IMR-90 (cell line): ENCODE data around the gene AGXT. TPM values are rescaled to one million over a fixed set of nuclear protein-coding genes. Genes with fewer than 3 reads are reported as not detected.

Source experiments
- ATAC-seq: fragments of 200-7000 bp; cut with Tn5 transposase; 2 replicates; pipeline ENCODE4 v1.9.1; 2020; ENCODE audit warnings: low read depth, mild to moderate bottlenecking, moderate library complexity
- BruUV-seq: library from RNA; stranded (reverse); fragments of 400-500 nt; replicated peaks from 2 replicates; lab custom pipeline; 2021; lab: Mats Ljungman, UMichigan
- CTCF ChIA-PET: fragments of 300-600 bp; formaldehyde crosslinking; extraction: SDS; loops from one replicate; lab custom pipeline; 2021; ENCODE audit warnings: antibody characterized with exemption; lab: Yijun Ruan, JAX
- POLR2A ChIA-PET: fragments of 300-600 bp; sonication (Branson Sonifier 250); formaldehyde crosslinking; loops from one replicate; lab custom pipeline; 2022; ENCODE audit warnings: antibody characterized with exemption; ENCODE audit not compliant: unreplicated experiment; lab: Charles Lee
- DNase-seq: peaks from one replicate; pipeline ENCODE4 v3.0.0; 2013
- H2AFZ ChIP-seq: replicated peaks from 2 replicates; pipeline ENCODE3; 2013; ENCODE audit warnings: low read length, mild to moderate bottlenecking; ENCODE audit not compliant: poor library complexity
- H2AK5ac ChIP-seq: 2 replicates; pipeline ENCODE4 v1.6.1; 2013; ENCODE audit warnings: low read depth, low read length, inconsistent platforms
- H2AK9ac ChIP-seq: replicated peaks from 2 replicates; pipeline ENCODE3; 2013; ENCODE audit warnings: mild to moderate bottlenecking, low read depth, low read length, moderate library complexity; ENCODE audit not compliant: poor library complexity
- H2BK120ac ChIP-seq: 2 replicates; pipeline ENCODE4 v1.6.1; 2013; ENCODE audit warnings: low read depth, low read length, inconsistent platforms
- H2BK15ac ChIP-seq: 3 replicates; pipeline ENCODE4 v1.6.1; 2013; ENCODE audit warnings: low read depth, low read length, inconsistent platforms
- H2BK20ac ChIP-seq: 2 replicates; pipeline ENCODE4 v1.6.1; 2013; ENCODE audit warnings: low read depth, mild to moderate bottlenecking, inconsistent platforms, low read length, moderate library complexity
- H2BK5ac ChIP-seq: 2 replicates; pipeline ENCODE4 v1.6.1; 2013; ENCODE audit warnings: mild to moderate bottlenecking, low read depth, low read length, inconsistent platforms; ENCODE audit not compliant: poor library complexity, severe bottlenecking
- H3K14ac ChIP-seq: replicated peaks from 2 replicates; pipeline ENCODE4 v1.6.1; 2013; ENCODE audit warnings: low read depth, low read length, inconsistent platforms
- H3K18ac ChIP-seq: 2 replicates; pipeline ENCODE4 v1.6.1; 2013; ENCODE audit warnings: low read depth, low read length, control low read depth
- H3K23ac ChIP-seq: 2 replicates; pipeline ENCODE4 v1.6.1; 2013; ENCODE audit warnings: low read depth, low read length, inconsistent platforms
- H3K27ac ChIP-seq: 2 replicates; pipeline ENCODE4 v1.5.1; 2013; ENCODE audit warnings: mild to moderate bottlenecking, control low read depth, low read length; ENCODE audit not compliant: insufficient read depth
- H3K27me3 ChIP-seq: 2 replicates; pipeline ENCODE4 v1.6.1; 2013; ENCODE audit warnings: low read length; ENCODE audit not compliant: control insufficient read depth, insufficient read depth
- H3K36me3 ChIP-seq: 2 replicates; pipeline ENCODE4 v1.6.1; 2013; ENCODE audit warnings: low read length, mixed read lengths; ENCODE audit not compliant: control insufficient read depth, insufficient read depth
- H3K4ac ChIP-seq: 2 replicates; pipeline ENCODE4 v1.6.1; 2013; ENCODE audit warnings: low read depth, low read length, inconsistent platforms
- H3K4me1 ChIP-seq: 2 replicates; pipeline ENCODE4 v1.6.1; 2013; ENCODE audit warnings: low read length, mixed read lengths; ENCODE audit not compliant: control insufficient read depth, insufficient read depth
- H3K4me2 ChIP-seq: 2 replicates; pipeline ENCODE4 v1.6.1; 2013; ENCODE audit warnings: low read depth, mild to moderate bottlenecking, control low read depth, low read length, moderate library complexity
- H3K4me3 ChIP-seq: 2 replicates; pipeline ENCODE4 v1.5.1; 2013; ENCODE audit warnings: low read depth, mild to moderate bottlenecking, control low read depth, low read length, moderate library complexity; ENCODE audit not compliant: insufficient read depth
- H3K56ac ChIP-seq: 2 replicates; pipeline ENCODE4 v1.6.1; 2013; ENCODE audit warnings: low read length, inconsistent platforms; ENCODE audit not compliant: insufficient read depth; ENCODE audit errors: extremely low read depth
- H3K79me1 ChIP-seq, 2 experiments: 2 replicates each; pipeline ENCODE4 v1.6.1; 2013; ENCODE audit warnings: low read length in 2 of 2, inconsistent platforms in 1 of 2, low read depth in 1 of 2
- H3K9ac ChIP-seq: 2 replicates; pipeline ENCODE4 v1.6.1; 2013; ENCODE audit warnings: low read depth, low read length, control low read depth
- H3K9me1 ChIP-seq: 2 replicates; pipeline ENCODE4 v1.6.1; 2013; ENCODE audit warnings: low read length, inconsistent platforms; ENCODE audit not compliant: insufficient read depth
- H3K9me3 ChIP-seq: 2 replicates; pipeline ENCODE4 v1.6.1; 2013; ENCODE audit warnings: low read length; ENCODE audit not compliant: control insufficient read depth, insufficient read depth
- H4K20me1 ChIP-seq: 2 replicates; pipeline ENCODE4 v1.6.1; 2013; ENCODE audit warnings: low read length, inconsistent platforms; ENCODE audit not compliant: insufficient read depth
- H4K5ac ChIP-seq: 2 replicates; pipeline ENCODE4 v1.6.1; 2013; ENCODE audit warnings: mild to moderate bottlenecking, low read depth, low read length, control low read depth
- H4K8ac ChIP-seq, 2 experiments: 2 replicates each; pipeline ENCODE4 v1.6.1; 2013; ENCODE audit warnings: low read depth in 2 of 2, low read length in 2 of 2, control low read depth in 1 of 2, inconsistent platforms in 1 of 2
- H4K91ac ChIP-seq: 2 replicates; pipeline ENCODE4 v1.6.1; 2013; ENCODE audit warnings: low read depth, low read length, inconsistent platforms; ENCODE audit not compliant: insufficient read depth
- BHLHE40 ChIP-seq: fragments of 150-350 bp; IDR thresholded peaks from 2 replicates; pipeline ENCODE4 v1.6.1; 2016; ENCODE audit warnings: mild to moderate bottlenecking, low read depth, low read length
- CEBPB ChIP-seq: IDR thresholded peaks from 2 replicates; pipeline ENCODE4 v1.6.1; 2012; ENCODE audit warnings: low read depth, low read length, improper control_type of control experiment
- CHD1 ChIP-seq: IDR thresholded peaks from 2 replicates; pipeline ENCODE4 v1.6.1; 2012; ENCODE audit warnings: low read depth, low read length, improper control_type of control experiment
- FOS ChIP-seq: fragments of 150-350 bp; IDR thresholded peaks from 2 replicates; pipeline ENCODE4 v1.6.1; 2016; ENCODE audit warnings: low read depth, low read length
- MAFK ChIP-seq: IDR thresholded peaks from 2 replicates; pipeline ENCODE4 v1.6.1; 2012; ENCODE audit warnings: low read depth, low read length, improper control_type of control experiment
- MAZ ChIP-seq: IDR thresholded peaks from 2 replicates; pipeline ENCODE4 v1.6.1; 2012; ENCODE audit warnings: low read depth, mild to moderate bottlenecking, low read length, improper control_type of control experiment, moderate library complexity, borderline replicate concordance
- MXI1 ChIP-seq: IDR thresholded peaks from 2 replicates; pipeline ENCODE4 v1.6.1; 2012; ENCODE audit warnings: low read depth, mild to moderate bottlenecking, low read length, moderate library complexity, borderline replicate concordance
- NFE2L2 ChIP-seq: fragments of 150-350 bp; IDR thresholded peaks from 2 replicates; pipeline ENCODE4 v1.6.1; 2016; ENCODE audit warnings: low read depth, mild to moderate bottlenecking, low read length
- POLR2A ChIP-seq: IDR thresholded peaks from 2 replicates; pipeline ENCODE4 v1.6.1; 2012; ENCODE audit warnings: mild to moderate bottlenecking, low read depth, low read length
- RAD21 ChIP-seq: IDR thresholded peaks from 2 replicates; pipeline ENCODE4 v1.6.1; 2012; ENCODE audit warnings: low read length, improper control_type of control experiment
- SMC3 ChIP-seq: fragments of 150-350 bp; IDR thresholded peaks from 2 replicates; pipeline ENCODE4 v1.6.1; 2016; ENCODE audit warnings: low read depth, mild to moderate bottlenecking, antibody characterized with exemption, low read length, moderate library complexity
- WGBS, 2 experiments: methylation state at CpG; one replicate each; pipeline versions ENCODE4 v1.1.5 to v1.1.7; 2013; ENCODE audit warnings: missing lambda C conversion rate in 2 of 2; ENCODE audit not compliant: insufficient read length in 1 of 2; ENCODE audit errors: extremely low coverage in 2 of 2; 5-methylcytosine and 5-hydroxymethylcytosine counted together
- dilution Hi-C: fragments of 300-500 bp; cut with HindIII; formaldehyde crosslinking; loops from one replicate; pipeline ENCODE4 v1.14.3; 2018; ENCODE audit warnings: low sequenced_read_pairs; ENCODE audit not compliant: unreplicated experiment
- in situ Hi-C: fragments of 300-500 bp; cut with MboI; formaldehyde crosslinking; loops from 3 replicates; pipeline ENCODE4 v1.14.3; 2019; ENCODE audit warnings: low sequenced_read_pairs, inconsistent platforms, mixed read lengths
- intact Hi-C: fragments of 100-400 bp; cut with micrococcal nuclease; formaldehyde crosslinking; loops from 2 replicates; pipeline ENCODE4 v1.10.0; 2022
- polyA plus RNA-seq, 3 experiments: library from polyadenylated mRNA; depleted of rRNA; stranded (reverse); fragments of >200 nt; gene quantifications; 2 replicates each; pipeline ENCODE4 v1.2.3, GENCODE V29; 2012; ENCODE audit warnings: low replicate concordance in 1 of 3
- total RNA-seq: library from RNA; depleted of rRNA; stranded (reverse); fragments of >200 nt; gene quantifications from 2 replicates; pipeline ENCODE4 v1.2.3, GENCODE V29; 2012
- TF ChIP-seq, protein P1 (sequence below): conservative IDR thresholded peaks from 2 replicates; pipeline ENCODE4 v1.5.1; 2012; ENCODE audit warnings: mild to moderate bottlenecking, low read depth, low read length, improper control_type of control experiment
- TF ChIP-seq, protein P2 (sequence below): fragments of 150-350 bp; IDR thresholded peaks from 2 replicates; pipeline ENCODE4 v1.6.1; 2017; ENCODE audit warnings: mild to moderate bottlenecking, antibody characterized with exemption, low read length, low read depth

The AGXT gene
- total and polyA plus RNA-seq, 2 of the 4 experiments (the other 2 are of a cell fraction), result not detected

DNA sequence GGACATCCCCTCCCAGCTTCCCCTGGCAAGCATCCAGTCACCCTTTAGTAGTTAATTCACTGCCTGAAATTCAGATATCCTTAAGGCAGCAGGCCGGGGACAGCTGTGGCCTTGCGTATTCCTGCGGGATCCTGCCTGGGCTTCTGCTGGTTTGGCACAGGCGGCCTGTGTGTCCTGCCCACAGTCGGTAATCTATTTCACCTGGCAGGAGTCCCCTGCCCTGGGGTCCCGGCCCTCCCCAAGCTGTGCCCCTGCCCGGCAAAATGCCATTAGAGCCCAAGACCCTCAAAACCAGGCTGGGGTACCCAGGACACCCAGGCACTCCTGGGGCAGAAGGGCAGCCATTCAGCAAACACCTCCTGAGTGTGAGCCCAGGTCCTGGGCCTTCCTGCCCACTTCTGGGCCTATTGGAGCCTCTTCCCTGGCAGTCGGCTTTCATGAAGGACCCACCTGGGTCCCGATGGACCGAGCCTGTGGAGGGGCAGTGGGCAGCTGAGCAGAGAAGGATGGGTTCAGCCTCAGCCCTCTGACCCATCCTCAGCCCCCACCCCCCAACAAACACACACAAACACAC lies 49.1 kb downstream of the AGXT start (continued):
- TF ChIP-seq SMC3 (no peak), POLR2A (no peak), FOS (no peak), BHLHE40 (no peak), CHD1 (no peak)

DNA sequence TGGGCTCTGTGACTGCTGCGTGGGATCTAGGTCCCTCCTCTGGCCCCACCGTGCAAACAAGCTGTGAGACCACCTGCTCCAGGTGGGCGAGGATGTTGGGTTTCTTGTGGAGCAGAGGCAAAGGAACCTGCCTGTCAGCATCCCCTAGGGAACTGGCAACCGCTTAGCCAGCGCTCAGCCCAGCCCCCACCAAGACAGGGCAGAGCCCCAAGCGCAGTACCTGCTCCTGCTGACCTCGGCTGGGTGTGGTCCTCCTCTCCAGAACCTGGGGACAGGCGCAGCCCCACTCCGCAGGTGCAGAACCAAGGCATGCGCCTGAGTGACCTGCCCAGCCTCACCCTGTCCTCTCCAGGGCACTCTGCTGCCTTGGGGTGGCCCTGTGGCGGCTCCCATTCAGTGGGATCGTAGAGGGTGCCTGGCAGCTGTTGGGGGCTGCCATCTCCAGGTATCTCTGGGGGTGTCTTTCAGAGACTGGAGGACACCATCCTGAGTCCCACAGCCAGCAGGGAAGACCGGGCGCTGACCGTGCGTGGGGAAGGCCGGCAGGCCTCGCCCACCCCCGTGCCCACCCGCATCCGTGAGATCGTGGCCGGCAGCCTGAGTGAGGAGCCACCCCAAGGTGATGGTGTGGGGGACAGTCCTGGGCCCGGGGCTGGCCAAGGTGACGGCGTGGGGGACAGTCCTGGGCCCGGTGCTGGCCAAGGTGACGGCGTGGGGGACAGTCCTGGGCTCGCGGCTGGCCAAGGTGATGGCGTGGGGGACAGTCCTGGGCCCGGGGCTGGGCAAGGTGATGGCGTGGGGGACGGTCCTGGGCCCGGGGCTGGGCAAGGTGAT lies 49.9 kb downstream of the AGXT start:
- Histone ChIP-seq H2BK120ac (peak overlapping the region; percentile 27; the same call in 1 of the 2 replicates), H3K9ac (no peak overlapping the region), H2AFZ (no peak overlapping the region), H2AK5ac (peak overlapping the region; percentile 88), H3K27me3 (no peaks in the 10 kb centered on the region), H3K27ac (no peak overlapping the region), H3K9me1 (peaks cover 19% of the 10 kb centered on the region), H4K20me1 (no peaks in the 10 kb centered on the region), H3K79me1 (no peaks in the 10 kb centered on the region), H3K4me2 (no peak overlapping the region), H3K4ac (peak overlapping the region; percentile 47; the same call in 1 of the 2 replicates), H3K4me1 (peaks cover 55% of the 10 kb centered on the region), H2AK9ac (no peak overlapping the region), H3K36me3 (no peaks in the 10 kb centered on the region), H4K91ac (peak overlapping the region; percentile 95; the same call in 1 of the 2 replicates), H4K8ac (no peak overlapping the region), H3K56ac (no peak overlapping the region), H3K9me3 (no peaks in the 10 kb centered on the region), H3K4me3 (no peak overlapping the region), H3K18ac (no peak overlapping the region), H4K5ac (no peak overlapping the region), H2BK20ac (peak overlapping the region; percentile 25; the same call in 1 of the 2 replicates), H2BK15ac (peak overlapping the region; percentile 36; the same call in 1 of the 3 replicates), H3K23ac (no peak overlapping the region), H3K14ac (no peak overlapping the region), H2BK5ac (no peak overlapping the region)
- ChIA-PET CTCF (no interaction called here), POLR2A (no interaction called here)
- DNase-seq, result no peak
- BruUV-seq, result no TSS peak
- in situ Hi-C loops, result loop anchor here (5.0 kb wide), 1 partner anchor 69 kb away; no protein-coding TSS in a partner anchor
- dilution Hi-C loops, result no loop called here
- intact Hi-C loops, result no loop called here
- WGBS, 2 experiments, result 96% methylated on average over 15 of the region's 36 CpGs; no CpG with 5 or more reads in 1 of the 2 experiments
- no peak for ATAC-seq
- no peak for TF ChIP-seq MAZ
- no peak for TF ChIP-seq NFE2L2
- TF ChIP-seq POLR2A, result no peak
- TF ChIP-seq CEBPB, result no peak
- TF ChIP-seq CHD1, result no peak
- TF ChIP-seq, protein P1, sequence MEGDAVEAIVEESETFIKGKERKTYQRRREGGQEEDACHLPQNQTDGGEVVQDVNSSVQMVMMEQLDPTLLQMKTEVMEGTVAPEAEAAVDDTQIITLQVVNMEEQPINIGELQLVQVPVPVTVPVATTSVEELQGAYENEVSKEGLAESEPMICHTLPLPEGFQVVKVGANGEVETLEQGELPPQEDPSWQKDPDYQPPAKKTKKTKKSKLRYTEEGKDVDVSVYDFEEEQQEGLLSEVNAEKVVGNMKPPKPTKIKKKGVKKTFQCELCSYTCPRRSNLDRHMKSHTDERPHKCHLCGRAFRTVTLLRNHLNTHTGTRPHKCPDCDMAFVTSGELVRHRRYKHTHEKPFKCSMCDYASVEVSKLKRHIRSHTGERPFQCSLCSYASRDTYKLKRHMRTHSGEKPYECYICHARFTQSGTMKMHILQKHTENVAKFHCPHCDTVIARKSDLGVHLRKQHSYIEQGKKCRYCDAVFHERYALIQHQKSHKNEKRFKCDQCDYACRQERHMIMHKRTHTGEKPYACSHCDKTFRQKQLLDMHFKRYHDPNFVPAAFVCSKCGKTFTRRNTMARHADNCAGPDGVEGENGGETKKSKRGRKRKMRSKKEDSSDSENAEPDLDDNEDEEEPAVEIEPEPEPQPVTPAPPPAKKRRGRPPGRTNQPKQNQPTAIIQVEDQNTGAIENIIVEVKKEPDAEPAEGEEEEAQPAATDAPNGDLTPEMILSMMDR, result no peak
- TF ChIP-seq SMC3, result no peak
- TF ChIP-seq, protein P2, sequence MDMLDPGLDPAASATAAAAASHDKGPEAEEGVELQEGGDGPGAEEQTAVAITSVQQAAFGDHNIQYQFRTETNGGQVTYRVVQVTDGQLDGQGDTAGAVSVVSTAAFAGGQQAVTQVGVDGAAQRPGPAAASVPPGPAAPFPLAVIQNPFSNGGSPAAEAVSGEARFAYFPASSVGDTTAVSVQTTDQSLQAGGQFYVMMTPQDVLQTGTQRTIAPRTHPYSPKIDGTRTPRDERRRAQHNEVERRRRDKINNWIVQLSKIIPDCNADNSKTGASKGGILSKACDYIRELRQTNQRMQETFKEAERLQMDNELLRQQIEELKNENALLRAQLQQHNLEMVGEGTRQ, result no peak
- no peak for TF ChIP-seq RAD21
- TF ChIP-seq FOS, result no peak
- TF ChIP-seq MXI1, result no peak
- no peak for TF ChIP-seq MAFK
